ENCODE data around the gene VAMP5.
"Not testable (repeated sequence)": the region's sequence is repeated elsewhere in the genome, so short reads cannot be mapped to it uniquely, and the experiment has no call there.

DNA sequence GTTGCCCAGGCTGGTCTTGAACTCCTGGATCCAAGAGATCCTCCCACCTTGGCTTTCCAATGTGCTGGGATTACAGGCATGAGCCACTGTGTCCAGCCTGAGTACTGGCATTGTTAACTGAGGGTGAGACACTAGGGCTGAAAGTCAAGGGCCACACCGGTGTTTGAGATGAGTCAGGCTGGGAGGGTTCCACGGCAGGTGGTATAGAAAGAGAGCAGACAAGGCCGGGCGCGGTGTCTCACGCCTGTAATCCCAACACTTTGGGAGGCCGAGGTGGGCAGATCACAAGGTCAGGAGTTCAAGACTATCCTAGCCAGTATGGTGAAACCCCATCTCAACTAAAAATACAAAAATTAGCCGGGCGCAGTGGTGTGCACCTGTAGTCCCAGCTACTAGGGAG, 8.1 kb downstream of the VAMP5 start:
- not testable (repeated sequence) for TF ChIP-seq SUZ12 (IDR thresholded peaks at IDR 0.05); BHLHE40 (IDR thresholded peaks at IDR 0.05; ENCODE audit: borderline replicate concordance); L3MBTL2 (conservative IDR thresholded peaks at IDR 0.05); NFRKB (IDR thresholded peaks at IDR 0.05); SP1 (IDR thresholded peaks at IDR 0.05)

All from HEK293T (cell line).